Gastrocnemius medialis (tissue), 4 donors: Measurements from ENCODE around the gene PLA2G5. TPM values are rescaled to one million over a fixed set of nuclear protein-coding genes. Genes with fewer than 3 reads are reported as not detected.
A peak's percentile ranks its signal among the peaks of the same experiment; 100 is the strongest.

ENCODE experiments used
- ATAC-seq, 2 donors: fragments of 150-250 bp; one replicate each; pipeline ENCODE4 v1.9.1; 2016
- DNase-seq, 2 donors: peaks; one replicate each; pipeline ENCODE4 v3.0.0-alpha.2; 2019
- H3K27ac ChIP-seq, 4 donors: fragments of 200-600 bp; sonication (generic); 1 replicate in 1 of 4; 2 replicates in 3 of 4; pipeline ENCODE4 v1.5.1; 2016 to 2018; ENCODE audit warnings: mild to moderate bottlenecking in 2 of 4, moderate library complexity in 1 of 4
- H3K27me3 ChIP-seq, 3 donors: fragments of 200-600 bp; sonication (generic) in 2 of 3; 1 replicate in 1 of 3; 2 replicates in 2 of 3; pipeline versions ENCODE4 v1.5.1 to v1.6.0; 2016 to 2019; ENCODE audit warnings: mild to moderate bottlenecking in 1 of 3, moderate library complexity in 1 of 3
- H3K36me3 ChIP-seq, 2 donors: fragments of 200-600 bp; sonication (generic) in 1 of 2; one replicate each; pipeline ENCODE4 v1.5.1; 2017 to 2018
- H3K4me1 ChIP-seq, 2 donors: fragments of 200-600 bp; sonication (generic) in 1 of 2; one replicate each; pipeline ENCODE4 v1.5.1; 2016 to 2017; ENCODE audit warnings: mild to moderate bottlenecking in 2 of 2
- H3K4me3 ChIP-seq, 4 donors: fragments of 200-600 bp; sonication (generic) in 3 of 4; 1 replicate in 1 of 4; 2 replicates in 3 of 4; pipeline ENCODE4 v1.5.1; 2016 to 2019; ENCODE audit warnings: mild to moderate bottlenecking in 2 of 4
- H3K9me3 ChIP-seq, 3 donors: fragments of 200-600 bp; sonication (generic) in 2 of 3; 1 replicate in 1 of 3; 2 replicates in 2 of 3; pipeline ENCODE4 v1.5.1; 2016 to 2019
- POLR2A ChIP-seq, 2 donors: fragments of 450-650 bp; IDR thresholded peaks; one replicate each; pipeline ENCODE4 v1.6.1; 2017; ENCODE audit warnings: antibody characterized with exemption in 2 of 2, mild to moderate bottlenecking in 2 of 2, moderate library complexity in 2 of 2
- in situ Hi-C, 4 donors: fragments of 200-750 bp; cut with MboI; loops; one replicate each; pipeline versions ENCODE4 v1.15.0 to v1.8.0; 2017; ENCODE audit warnings: low sequenced_read_pairs in 4 of 4
- intact Hi-C: fragments of 100-400 bp; cut with DNase I; formaldehyde crosslinking; loops from one replicate; pipeline ENCODE4 v1.15.1; 2023; ENCODE audit warnings: low total_unique reads
- total RNA-seq, 4 donors: library from RNA; depleted of rRNA; stranded (reverse); fragments of >200 nt; gene quantifications; one replicate each; pipeline versions ENCODE4 v1.1.0 to v1.2.3, GENCODE V29; 2016
- TF ChIP-seq, protein P1 (sequence below), 5 experiments: fragments of 450-650 bp in 3 of 5; fragments of 200-600 bp in 2 of 5; sonication (generic) in 2 of 5; IDR thresholded peaks in 4 of 5; conservative IDR thresholded peaks in 1 of 5; 1 replicate in 4 of 5; 2 replicates in 1 of 5; pipeline ENCODE4 v1.5.1; 2016 to 2019; ENCODE audit warnings: antibody characterized with exemption in 5 of 5, mild to moderate bottlenecking in 3 of 5, moderate library complexity in 3 of 5

Gene PLA2G5
- total RNA-seq, 4 donors from 2014 or later, result not detected

DNA sequence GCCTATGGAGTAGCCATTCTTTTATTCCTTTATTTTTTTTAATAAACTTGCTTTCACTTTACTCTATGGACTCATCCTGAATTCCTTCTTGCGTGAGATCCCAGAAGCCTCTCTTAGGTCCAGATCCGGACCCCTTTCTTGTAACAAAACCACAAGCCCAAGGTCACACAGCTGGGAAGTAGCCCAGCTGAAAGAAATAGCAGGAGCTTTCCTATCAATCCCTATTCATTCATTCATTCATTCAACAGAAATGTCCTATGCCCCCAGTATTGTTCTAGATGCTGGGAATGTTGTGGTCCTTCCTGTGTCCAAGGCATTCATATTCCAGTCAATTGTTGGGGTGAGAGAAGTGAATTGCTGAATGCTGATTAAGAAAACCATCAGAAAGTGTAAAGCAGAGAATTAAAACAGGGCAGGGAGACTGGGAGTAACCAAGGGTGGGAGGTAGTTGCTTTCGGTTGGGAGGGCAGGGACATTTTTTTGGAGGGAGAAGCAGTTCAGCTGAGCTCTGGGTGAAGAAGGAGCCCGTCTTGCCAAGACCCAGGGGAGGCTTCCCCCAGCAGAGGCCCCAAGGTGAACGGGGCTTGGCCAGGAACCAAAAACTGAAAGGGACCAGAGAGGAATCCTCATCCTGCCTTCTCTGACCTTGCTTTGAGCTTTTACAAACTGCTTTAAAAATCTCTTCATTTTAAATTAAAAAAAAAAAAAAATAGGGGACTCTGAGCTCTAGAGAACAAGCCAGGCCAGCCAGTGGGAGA is 38.6 kb downstream of the PLA2G5 start:
- in situ Hi-C loops (no loop called here), intact Hi-C loops (no loop called here)
- TF ChIP-seq, protein P1, sequence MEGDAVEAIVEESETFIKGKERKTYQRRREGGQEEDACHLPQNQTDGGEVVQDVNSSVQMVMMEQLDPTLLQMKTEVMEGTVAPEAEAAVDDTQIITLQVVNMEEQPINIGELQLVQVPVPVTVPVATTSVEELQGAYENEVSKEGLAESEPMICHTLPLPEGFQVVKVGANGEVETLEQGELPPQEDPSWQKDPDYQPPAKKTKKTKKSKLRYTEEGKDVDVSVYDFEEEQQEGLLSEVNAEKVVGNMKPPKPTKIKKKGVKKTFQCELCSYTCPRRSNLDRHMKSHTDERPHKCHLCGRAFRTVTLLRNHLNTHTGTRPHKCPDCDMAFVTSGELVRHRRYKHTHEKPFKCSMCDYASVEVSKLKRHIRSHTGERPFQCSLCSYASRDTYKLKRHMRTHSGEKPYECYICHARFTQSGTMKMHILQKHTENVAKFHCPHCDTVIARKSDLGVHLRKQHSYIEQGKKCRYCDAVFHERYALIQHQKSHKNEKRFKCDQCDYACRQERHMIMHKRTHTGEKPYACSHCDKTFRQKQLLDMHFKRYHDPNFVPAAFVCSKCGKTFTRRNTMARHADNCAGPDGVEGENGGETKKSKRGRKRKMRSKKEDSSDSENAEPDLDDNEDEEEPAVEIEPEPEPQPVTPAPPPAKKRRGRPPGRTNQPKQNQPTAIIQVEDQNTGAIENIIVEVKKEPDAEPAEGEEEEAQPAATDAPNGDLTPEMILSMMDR (IDR thresholded peaks at IDR 0.05 in 4 of 5, conservative IDR thresholded peaks at IDR 0.05 in 1 of 5), result no peak
- TF ChIP-seq POLR2A (IDR thresholded peaks at IDR 0.05), result no peak
- DNase-seq (no peak), ATAC-seq (no peak)
- H3K36me3 ChIP-seq, result no peaks in the 10 kb centered on the region
- H3K4me3 ChIP-seq, result no peak overlapping the region
- H3K9me3 ChIP-seq, result no peaks in the 10 kb centered on the region
- peaks cover 0 to 2% (median 0%) of the 10 kb centered on the region in 3 donors for H3K27me3 ChIP-seq
- H3K27ac ChIP-seq, result no peak overlapping the region
- no peaks in the 10 kb centered on the region for H3K4me1 ChIP-seq

- no peak for TF ChIP-seq POLR2A (IDR thresholded peaks at IDR 0.05)
- TF ChIP-seq, protein P1 (IDR thresholded peaks at IDR 0.05 in 4 of 5, conservative IDR thresholded peaks at IDR 0.05 in 1 of 5), result no peak
- no peak for DNase-seq
- Histone ChIP-seq H3K4me3 (no peak overlapping the region), H3K27me3 (peaks cover 0 to 2% (median 0%) of the 10 kb centered on the region in 3 donors), H3K9me3 (no peaks in the 10 kb centered on the region), H3K36me3 (no peaks in the 10 kb centered on the region), H3K27ac (no peak overlapping the region), H3K4me1 (no peaks in the 10 kb centered on the region)
- intact Hi-C loops (no loop called here), in situ Hi-C loops (no loop called here)
- no peak for ATAC-seq
These were observed 39.3 kb downstream of the PLA2G5 start for GRCh38 chr1:20109223-20109856.

GRCh38 chr1:20110679-20111078 is 40.7 kb downstream of the PLA2G5 start:
- H3K4me1 ChIP-seq, result no peaks in the 10 kb centered on the region
- in situ Hi-C loops, result no loop called here
- DNase-seq, result no peak
- no peak overlapping the region for H3K27ac ChIP-seq
- intact Hi-C loops, result no loop called here
- ATAC-seq, result peak in 1 of 2 donors; percentile 60
- peaks cover 0 to 6% (median 0%) of the 10 kb centered on the region in 3 donors for H3K27me3 ChIP-seq
- TF ChIP-seq, protein P1 (IDR thresholded peaks at IDR 0.05 in 4 of 5, conservative IDR thresholded peaks at IDR 0.05 in 1 of 5), result no peak
- TF ChIP-seq POLR2A (IDR thresholded peaks at IDR 0.05), result no peak
- no peaks in the 10 kb centered on the region for H3K36me3 ChIP-seq
- no peaks in the 10 kb centered on the region for H3K9me3 ChIP-seq
- no peak overlapping the region for H3K4me3 ChIP-seq

DNA sequence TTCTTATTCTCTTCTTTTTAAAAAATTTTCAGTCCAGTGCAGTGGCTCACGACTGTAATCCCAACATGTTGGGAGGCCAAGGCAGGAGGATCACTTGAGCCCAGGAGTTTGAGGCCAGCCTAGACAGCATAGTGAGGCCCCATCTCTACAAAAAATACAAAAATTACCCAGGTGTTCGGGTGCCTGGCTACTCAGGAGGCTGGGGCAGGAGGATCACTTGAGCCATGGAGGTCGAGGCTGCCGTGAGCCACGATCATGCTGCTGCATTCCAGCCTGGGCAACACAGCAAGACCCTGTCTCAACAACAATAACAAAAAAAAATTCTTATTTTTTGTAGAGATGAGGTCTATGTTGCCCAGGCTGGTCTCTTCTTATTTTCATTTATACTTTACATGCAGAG is 41.5 kb downstream of the PLA2G5 start:
- H3K4me1 ChIP-seq, result no peaks in the 10 kb centered on the region
- no peak for ATAC-seq
- no peaks in the 10 kb centered on the region for H3K36me3 ChIP-seq
- no peak overlapping the region for H3K27ac ChIP-seq
- in situ Hi-C loops (no loop called here), intact Hi-C loops (no loop called here)
- no peaks in the 10 kb centered on the region for H3K9me3 ChIP-seq
- TF ChIP-seq POLR2A (IDR thresholded peaks at IDR 0.05), result no peak
- TF ChIP-seq, protein P1 (IDR thresholded peaks at IDR 0.05 in 4 of 5, conservative IDR thresholded peaks at IDR 0.05 in 1 of 5), result no peak
- no peak overlapping the region for H3K4me3 ChIP-seq
- peaks cover 0 to 6% (median 0%) of the 10 kb centered on the region in 3 donors for H3K27me3 ChIP-seq
- no peak for DNase-seq
